GM19452 (cell line): Measurements from ENCODE around the gene MC4R.
"Not testable (repeated sequence)": the region's sequence is repeated elsewhere in the genome, so short reads cannot be mapped to it uniquely, and the experiment has no call there.

Source experiments
- ATAC-seq: cut with Tn5 transposase; IDR thresholded peaks from one replicate; pipeline ENCODE4 v1.9.1; 2021; ENCODE audit not compliant: unreplicated experiment

Gene MC4R

DNA sequence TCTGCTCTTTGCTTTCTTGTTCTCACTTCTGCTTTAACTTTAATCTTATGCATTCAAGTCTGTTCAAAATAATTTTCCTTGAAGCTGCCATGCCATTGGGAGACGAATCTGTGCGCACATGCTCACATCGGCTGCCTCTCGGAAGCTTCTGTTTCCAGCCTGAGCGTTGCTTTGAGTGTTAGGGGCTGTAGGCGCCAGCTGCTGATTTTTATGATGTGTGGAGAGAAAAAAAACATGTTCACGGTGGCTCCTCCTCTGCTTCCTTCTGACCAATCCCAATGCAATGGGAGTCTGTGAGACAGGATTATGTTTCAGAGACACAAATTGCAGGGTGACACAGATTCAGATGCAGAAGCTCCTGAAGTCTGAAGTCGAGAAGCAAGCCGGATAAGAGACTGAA lies at the start of gene MC4R:
Gene MC4R, minus strand, starts transcription at position 180 of the 400 bp plus-strand sequence. CDS start 426 bp downstream, outside the sequence.
- ATAC-seq: no peak

DNA sequence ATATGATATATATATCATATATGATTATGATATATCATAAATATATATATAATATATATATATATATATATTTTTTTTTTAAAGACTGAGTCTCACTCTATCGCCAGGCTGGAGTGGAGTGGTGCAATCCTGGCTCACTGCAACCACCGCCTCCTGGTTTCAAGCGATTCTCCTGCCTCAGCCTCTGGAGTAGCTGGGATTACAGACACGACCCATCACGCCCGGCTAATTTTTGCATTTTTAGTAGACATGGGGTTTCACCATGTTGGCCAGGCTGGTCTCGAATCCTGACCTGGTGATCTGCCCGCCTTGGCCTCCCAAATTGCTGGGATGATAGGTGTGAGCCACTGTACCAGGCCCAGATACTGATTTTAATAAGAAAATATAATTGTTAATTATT lies 49.7 kb upstream of the MC4R start:
- not testable (repeated sequence) for ATAC-seq

DNA sequence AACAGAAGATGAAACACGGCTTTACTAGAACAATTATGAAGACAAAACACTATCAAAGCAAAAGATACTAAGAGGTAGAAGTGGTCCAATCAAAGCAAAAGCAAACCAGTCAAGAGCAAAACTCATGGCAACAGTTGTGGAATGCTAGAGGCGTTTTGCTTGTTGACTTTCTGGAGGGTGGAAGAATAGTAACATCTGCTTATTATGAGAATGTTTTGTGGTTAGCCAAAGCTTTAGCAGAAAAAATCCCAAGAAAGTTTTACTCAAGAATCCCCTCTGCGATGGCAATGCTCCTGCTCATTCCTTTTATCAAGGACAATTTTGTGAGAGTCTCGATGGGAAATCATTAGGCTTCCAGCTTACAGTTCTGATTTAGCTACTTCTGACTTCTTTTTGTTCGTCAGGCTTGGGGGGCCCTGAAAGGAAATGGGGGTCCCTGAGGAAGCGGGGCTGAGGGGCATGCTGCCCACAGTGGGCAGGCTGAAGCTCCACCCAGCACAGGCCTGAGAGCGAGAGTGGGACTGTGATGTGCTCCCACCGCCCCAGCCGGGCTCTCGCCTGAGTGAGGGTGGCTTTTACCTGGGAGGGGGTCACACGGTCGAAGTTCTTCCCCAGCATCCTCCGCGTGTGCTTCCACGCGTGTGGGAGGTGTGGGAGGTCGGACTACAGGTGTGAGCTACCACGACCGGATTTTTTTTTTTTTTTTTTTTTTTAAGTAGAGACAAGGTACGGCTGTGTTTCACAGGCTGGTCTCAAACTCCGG lies 49.0 kb upstream of the MC4R start:
- no peak for ATAC-seq

DNA sequence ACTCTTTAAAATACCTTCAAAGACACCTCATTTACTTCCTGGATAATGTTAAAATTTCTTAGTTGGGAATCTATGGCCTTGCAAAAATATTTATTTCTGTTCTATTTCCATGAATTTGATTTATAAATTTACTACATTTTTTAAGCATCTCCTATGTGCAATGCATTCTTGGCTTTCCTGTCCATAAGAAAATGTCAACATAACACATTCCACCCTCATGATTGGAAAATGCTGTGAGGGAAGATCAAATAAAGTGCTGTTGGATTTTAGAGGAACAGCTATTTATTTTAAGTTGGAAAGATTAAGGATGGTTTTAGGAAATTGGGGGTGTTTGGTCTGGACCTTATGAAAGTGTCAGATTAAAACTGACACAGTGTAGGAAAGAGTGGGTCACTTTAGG lies 45.4 kb upstream of the MC4R start:
- no peak for ATAC-seq

DNA sequence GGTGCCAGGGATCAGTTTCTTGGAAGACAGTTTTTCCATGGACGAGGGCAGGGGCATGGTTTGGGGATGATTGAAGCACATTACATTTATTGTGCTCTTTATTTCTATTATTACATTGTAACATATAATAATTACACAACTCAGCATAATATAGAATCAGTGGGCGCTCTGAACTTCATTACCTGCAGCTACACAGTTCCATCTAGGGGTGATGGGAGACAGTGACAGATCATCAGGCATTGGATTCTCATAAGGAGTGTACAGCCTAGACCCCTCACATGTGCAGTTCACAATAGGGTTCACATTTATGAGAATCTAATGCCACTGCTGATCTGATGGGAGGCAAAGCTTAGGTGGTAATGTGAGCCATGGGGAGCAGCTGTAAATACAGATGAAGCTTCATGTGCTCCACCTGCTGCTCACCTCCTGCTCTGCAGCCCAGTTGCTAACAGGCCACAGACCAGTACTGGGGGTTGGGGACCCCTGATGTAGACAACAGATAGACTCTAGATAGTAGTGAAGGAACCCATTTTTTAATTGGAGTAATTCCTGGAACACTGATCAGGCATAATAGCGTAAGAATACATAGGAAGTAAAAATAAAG lies 41.5 kb upstream of the MC4R start:
- ATAC-seq: no peak

DNA sequence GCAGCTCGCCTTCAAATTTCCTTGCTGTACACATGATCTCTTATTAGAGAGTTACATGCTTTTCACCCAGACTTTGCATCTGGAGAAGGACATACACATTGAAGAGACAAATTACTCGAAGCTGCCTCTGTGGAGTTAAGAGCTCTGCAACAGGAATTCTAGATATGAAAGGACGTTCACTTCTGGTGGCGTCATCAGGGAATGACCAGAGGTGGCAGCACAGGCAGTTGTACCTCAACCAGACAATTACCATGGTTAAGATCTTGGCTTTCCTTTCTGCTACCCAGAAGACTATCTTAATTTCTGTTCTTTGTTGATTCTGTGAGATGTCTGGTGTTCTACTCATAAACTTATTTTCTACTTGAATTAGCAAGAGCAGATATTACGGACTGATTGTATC lies 39.1 kb upstream of the MC4R start:
- ATAC-seq: no peak

DNA sequence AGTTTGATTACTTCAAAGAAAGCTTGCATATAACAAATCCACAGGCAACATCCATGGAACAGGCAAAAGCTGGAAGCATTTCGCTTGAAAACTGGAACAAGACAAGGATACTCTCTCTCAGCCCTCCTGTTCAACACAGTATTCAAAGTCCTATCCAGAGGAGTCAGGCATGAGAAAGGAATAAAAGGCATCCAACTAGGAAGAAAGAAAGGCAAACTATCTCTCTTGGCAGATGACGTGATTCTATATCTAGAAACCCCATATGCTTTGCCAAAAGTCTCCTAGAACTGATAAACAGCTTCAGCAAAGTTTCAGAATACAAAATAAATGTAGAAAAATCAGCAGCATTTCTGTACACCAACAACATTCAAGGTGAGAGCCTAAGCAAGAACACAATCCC lies 34.1 kb upstream of the MC4R start:
- no peak for ATAC-seq

DNA sequence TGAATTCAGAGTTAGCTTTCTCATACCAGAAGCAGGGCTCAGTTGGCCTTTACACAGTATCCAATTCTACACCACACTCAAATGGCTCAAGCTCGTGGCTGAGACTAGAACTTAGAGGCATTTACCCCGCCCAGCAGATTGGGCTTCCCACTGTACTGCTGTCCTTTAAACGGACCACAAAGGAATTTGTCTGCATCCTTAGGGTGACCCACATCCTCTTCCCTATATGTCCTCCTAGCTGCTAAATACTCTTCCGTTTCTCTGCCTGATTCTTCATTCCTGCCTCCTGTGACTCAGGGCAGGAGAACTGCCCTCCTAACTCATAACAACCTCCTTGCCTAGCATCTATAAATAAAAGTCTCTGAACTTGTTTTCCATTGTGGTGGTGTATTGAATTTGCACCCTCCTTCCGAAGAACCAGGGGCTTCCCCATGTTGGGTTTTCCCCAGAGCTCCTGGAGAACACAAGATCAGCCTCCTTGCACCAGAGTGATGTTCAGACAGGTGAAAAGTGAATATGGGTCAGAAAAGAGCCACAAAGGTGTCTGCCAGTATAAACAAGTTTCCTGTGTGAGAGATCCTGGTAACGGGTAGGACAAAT lies 32.0 kb upstream of the MC4R start:
- no peak for ATAC-seq

DNA sequence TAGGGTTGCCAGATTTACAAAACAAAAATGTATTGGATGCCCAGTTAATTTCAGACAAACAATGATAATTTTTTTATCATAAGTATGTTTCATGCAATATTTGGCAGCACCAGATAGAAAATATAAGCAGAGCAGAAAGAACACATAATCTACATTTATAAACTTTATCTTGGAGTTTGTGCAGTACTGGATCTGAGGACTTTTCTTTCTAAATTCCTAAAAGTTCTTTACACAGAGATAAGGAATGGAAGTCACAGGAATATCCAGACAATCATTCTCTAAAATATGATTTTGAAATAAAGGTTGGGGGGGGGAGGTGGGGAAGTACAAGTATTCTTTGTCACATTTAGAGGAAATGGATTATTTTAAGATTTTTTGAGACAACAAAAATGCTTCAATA lies 28.8 kb upstream of the MC4R start:
- no peak for ATAC-seq

DNA sequence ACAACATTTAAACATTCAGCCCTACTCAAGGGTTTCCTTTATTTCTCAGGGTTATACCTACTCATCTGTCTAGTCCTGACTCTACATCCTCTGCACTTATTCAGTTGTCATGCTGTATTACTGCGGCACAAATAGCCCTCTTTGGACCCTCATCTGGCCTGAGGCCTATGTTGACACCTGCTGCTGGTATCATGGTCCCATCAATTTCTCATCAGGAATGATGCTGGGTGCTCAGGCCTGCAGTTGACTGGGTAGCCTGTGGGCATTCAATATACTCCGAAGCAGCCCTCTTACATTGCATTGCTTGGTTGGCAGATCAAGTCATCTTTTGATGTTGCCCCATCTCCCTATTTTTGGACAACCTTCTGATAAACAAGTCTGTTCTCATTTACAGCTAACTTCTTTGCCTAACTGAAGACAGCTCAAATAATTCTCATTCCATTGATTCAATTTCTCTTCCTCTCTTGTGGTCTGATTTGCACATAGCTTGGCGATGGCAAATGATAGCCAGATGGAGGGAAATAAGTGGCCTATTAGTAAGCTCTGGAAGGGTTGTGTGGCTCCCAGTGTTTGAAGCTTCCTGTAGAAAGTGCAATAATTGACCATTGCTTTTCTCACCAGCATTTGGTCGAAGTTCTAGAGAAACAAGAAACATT lies 19.1 kb upstream of the MC4R start:
- ATAC-seq: no peak

DNA sequence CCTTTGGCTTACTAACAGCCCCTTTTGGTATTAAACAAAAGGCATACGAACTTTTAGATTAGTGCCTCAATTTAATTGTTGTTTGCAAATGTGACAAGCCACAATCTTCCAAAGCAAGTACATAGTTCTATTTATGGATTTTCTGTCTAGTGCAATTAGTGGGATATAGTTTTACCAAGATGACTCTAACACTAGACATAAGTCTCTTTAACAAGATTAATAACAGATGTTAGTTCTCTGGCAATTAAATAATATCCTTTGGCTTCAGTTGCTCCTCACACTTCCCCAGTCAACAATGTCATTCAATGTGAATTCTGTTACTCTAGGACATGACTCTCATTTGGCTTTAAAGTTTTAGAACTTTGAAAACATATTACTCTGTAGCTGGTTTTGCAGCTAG lies 16.7 kb upstream of the MC4R start:
- ATAC-seq: no peak

DNA sequence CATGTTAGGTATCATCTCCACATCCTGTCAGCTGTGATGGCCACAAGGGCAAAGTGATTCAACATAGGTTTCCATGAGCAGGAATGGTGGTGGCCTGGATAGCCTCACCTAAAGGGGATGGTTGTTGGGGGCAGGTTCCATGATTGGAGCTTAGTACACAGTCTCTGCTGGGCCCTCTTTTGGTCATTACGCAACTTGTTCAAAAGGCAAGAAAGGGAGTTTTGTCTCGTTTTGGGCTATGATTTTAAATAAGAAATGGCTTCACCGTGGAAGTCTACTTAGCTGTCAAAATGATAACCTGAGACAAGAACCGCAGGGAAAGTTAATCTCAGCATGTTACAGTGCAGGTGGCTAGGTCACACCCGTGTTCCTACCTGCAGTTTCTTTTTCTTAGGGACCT lies 13.1 kb upstream of the MC4R start:
- ATAC-seq: no peak

DNA sequence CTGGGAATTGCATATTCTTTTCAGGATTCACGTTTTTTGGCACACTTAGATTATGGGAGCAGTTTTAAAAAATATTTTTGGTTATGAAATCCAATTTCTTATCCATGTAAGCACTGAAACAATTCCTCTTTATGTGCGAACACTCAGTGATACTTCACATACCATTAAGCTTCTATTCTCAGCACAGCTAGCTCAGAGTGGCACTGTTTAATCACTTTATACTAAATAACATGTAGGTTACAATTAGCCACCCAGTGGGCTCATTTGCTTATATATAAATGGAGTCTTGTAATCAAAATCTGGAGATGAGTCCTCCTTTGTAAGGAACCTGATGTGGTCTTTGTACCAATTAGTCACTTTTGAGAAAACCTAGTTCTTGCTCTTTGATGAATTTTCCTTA lies 11.3 kb upstream of the MC4R start:
- ATAC-seq: no peak

DNA sequence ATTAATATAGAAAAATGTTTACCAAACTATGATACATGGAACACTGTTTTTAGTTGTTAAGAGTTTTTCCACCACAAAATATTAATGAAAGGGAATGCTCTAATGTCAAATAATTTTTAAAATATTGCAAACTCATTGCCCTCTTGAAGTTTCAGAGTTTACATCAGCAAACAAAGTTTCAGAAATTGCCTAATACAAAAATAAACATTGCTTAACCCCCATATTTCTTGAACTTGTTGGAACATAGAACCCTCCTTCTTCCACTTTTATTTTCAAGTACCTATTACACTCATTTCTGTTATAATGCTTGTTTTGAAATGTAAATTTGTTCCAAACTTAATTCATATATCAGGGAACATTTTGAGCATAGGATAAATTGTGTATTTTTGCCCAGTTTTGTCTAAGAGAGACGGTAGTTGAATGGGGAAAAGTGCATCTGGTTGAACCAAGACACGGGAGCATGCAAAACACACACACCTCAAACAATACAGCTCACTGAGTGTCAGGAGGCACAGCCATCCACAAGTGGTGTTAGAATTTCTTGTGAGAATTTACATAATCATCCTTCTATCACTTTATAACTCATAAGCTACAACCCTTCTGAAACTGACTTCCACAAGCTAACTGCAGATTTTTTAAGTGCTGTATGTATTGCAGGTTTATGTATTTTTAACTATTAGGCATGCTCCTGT lies 5.3 kb upstream of the MC4R start:
- ATAC-seq: no peak

DNA sequence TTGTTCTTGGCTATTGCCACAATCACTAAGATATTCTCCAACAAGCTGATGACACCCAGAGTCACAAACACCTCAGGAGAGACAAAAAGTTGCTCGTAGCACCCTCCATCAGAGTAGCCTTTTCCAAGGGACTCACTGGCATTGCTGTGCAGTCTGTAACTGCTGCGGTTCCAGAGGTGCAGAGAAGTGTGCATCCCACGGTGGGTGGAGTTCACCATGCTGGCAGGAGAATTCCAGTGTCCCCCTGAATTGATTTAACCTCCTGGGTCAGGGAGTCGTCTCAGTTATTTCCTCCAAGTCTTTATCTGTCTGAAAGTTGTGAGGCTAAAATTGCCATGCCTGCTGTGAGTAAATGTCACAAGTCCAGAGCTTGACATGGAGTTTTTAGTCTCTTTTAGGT lies 443 bp downstream of the MC4R start:
- ATAC-seq: no peak

DNA sequence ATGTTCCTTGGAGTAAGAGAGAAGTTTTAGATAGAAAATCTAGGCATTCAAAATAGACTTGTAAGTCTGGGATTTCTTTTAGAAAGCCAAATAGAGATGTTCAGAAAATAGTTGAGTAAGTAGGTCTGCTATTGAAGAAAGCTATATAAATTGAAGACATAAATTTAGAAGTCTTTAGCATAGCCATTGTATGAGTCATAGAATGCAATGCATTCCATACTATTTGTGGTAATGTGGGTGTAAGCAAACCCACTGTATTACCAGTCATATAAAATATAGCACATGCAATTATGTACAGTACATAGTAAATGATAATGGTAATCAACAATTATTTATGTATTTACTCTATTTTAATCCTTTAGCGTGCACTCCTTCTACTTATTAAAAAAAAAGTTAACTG lies 14.1 kb downstream of the MC4R start:
- ATAC-seq: no peak

DNA sequence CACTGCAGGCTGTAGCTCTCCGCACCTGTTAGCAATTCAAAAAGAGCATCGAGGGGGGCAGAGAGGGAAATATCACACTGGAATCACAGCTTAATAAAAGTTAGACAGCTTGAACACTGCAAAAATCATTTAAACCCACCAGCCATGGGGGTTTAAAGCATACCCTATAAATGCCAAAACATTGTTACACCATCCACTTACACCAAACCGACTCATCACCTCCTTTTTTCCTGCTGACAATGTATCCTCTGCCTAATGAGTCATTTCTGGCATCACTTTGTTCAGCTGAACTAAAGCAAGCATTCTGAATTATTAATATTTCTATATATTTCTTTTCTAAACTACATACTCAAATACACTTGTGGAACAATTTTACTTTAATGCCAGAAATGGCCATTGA lies 21.6 kb downstream of the MC4R start:
- no peak for ATAC-seq

DNA sequence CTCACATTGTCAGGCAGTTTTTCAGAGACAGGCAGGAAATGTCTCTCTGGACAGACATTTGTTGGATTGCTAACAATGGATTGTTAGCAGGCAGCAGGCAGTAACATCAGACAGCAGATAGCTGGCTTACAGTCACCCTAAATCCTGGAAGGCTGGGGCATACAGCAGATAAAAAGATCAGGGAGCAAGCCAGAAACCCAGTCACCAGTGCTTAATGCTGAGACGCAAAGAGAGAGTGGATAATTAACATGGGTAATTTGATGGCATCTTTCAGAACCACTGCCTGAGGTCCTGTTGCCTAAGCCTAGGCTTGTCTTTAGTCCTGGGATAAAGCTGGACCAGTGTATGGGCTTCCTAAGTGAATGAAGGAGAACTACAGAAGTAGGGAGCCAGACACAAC lies 22.4 kb downstream of the MC4R start:
- no peak for ATAC-seq

DNA sequence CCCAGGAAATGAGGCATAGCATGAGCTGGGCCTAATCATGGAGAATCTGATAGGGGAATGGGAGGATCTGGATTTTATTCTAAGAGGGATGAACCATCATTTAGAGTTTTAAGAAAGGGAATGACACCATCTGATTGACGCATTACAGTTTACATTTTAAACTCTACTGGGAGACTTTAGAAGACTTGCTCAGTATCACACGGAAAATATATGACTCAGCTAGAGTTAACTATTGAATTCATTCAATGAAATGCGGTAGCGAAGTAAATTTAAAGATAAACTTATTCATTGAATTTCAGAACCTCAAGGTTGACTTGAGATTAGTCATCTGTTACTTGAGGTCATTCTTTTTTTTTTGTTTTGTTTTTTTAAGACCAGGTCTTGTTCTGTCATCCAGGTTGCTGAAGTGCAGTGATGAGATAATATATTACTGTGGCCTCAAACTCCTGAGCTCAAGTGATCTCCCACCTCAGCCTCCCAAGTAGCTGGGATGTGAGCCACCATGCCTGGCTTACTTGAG lies 25.0 kb downstream of the MC4R start:
- ATAC-seq: no peak

DNA sequence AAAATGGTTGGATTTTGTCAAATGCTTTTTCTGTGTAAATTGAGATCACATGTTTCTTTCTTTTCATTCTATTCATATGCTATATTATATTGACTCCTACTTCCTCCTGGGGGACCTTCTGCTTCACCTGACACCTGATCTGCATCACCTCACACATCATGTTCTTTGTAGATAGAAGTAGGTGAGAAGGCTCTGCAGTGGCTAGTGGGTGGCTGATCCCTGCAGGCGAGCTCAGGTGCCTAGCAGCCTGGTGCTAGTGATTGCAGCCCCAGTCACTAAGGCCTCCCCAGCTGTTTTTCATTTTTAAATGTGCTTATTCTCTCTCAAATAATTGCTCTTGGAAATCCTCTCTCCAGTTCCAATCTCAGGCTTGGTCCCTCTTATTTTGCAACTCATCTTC lies 33.6 kb downstream of the MC4R start:
- ATAC-seq: no peak

DNA sequence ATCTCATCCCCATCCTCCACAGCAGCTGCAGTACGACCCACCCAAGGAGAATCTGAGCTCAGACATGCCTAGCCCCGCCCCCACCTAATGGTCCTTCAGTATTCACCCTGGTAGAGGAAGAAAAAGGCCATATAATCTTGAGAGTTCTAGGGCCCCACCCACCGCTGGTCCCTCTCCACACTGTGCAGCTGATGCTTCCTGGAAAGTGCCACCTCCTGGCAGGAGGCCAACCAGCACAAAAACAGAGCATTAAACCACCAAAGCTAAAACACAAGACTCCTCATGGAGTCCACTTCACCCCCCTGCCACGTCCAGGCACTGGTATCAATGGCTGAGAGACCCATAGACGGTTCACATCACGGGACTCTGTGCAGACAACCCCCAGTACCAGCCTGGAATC lies 40.7 kb downstream of the MC4R start:
- ATAC-seq: no peak
